ENCODE data around the gene PLSCR1.
"Not testable (repeated sequence)": the region's sequence is repeated elsewhere in the genome, so short reads cannot be mapped to it uniquely, and the experiment has no call there.

The PLSCR1 gene

GRCh38 chr3:146511402-146512134 lies 32.8 kb downstream of the PLSCR1 start:
- Mint-ChIP-seq H3K27ac (no peak overlapping the region), H3K9me3 (no peaks in the 10 kb centered on the region), H3K4me3 (no peak overlapping the region), H3K36me3 (ENCODE audit: low read depth) (peaks cover 40% of the 10 kb centered on the region), H3K27me3 (no peaks in the 10 kb centered on the region), H3K4me1 (ENCODE audit: low read depth) (peaks cover 22% of the 10 kb centered on the region)
- no peak for DNase-seq

GRCh38 chr3:146507331-146508120 lies 36.9 kb downstream of the PLSCR1 start:
- Mint-ChIP-seq H3K4me1 (ENCODE audit: low read depth) (peaks cover 12% of the 10 kb centered on the region), H3K36me3 (ENCODE audit: low read depth) (peaks cover 11% of the 10 kb centered on the region), H3K27me3 (no peaks in the 10 kb centered on the region), H3K9me3 (no peaks in the 10 kb centered on the region), H3K27ac (no peak overlapping the region), H3K4me3 (no peak overlapping the region)
- DNase-seq = no peak

- Mint-ChIP-seq H3K27me3 (no peaks in the 10 kb centered on the region), H3K4me1 (ENCODE audit: low read depth) (peaks cover 21% of the 10 kb centered on the region), H3K4me3 (no peak overlapping the region), H3K27ac (no peak overlapping the region), H3K9me3 (no peaks in the 10 kb centered on the region), H3K36me3 (ENCODE audit: low read depth) (no peaks in the 10 kb centered on the region)
- no peak for DNase-seq
Measured at GRCh38 chr3:146505516-146505915, 38.9 kb downstream of the PLSCR1 start.

- H3K9me3 Mint-ChIP-seq = no peaks in the 10 kb centered on the region
- no peak overlapping the region for H3K4me3 Mint-ChIP-seq
- no peaks in the 10 kb centered on the region for H3K27me3 Mint-ChIP-seq
- H3K4me1 Mint-ChIP-seq (ENCODE audit: low read depth) = peaks cover 21% of the 10 kb centered on the region
- H3K36me3 Mint-ChIP-seq (ENCODE audit: low read depth) = no peaks in the 10 kb centered on the region
- H3K27ac Mint-ChIP-seq = no peak overlapping the region
- DNase-seq = no peak
Measured at GRCh38 chr3:146504498-146505197, 39.8 kb downstream of the PLSCR1 start.

GRCh38 chr3:146503461-146504202 lies 40.8 kb downstream of the PLSCR1 start:
- DNase-seq = no peak
- Mint-ChIP-seq H3K9me3 (no peaks in the 10 kb centered on the region), H3K4me3 (no peak overlapping the region), H3K27ac (no peak overlapping the region), H3K27me3 (no peaks in the 10 kb centered on the region), H3K4me1 (ENCODE audit: low read depth) (peaks cover 21% of the 10 kb centered on the region), H3K36me3 (ENCODE audit: low read depth) (no peaks in the 10 kb centered on the region)

- Mint-ChIP-seq H3K9me3 (no peaks in the 10 kb centered on the region), H3K27ac (no peak overlapping the region), H3K36me3 (ENCODE audit: low read depth) (no peaks in the 10 kb centered on the region)
Measured at GRCh38 chr3:146502887-146503460, 41.4 kb downstream of the PLSCR1 start.

GRCh38 chr3:146501752-146502151 lies 42.7 kb downstream of the PLSCR1 start:
- Mint-ChIP-seq H3K4me3 (no peak overlapping the region), H3K4me1 (ENCODE audit: low read depth) (peaks cover 30% of the 10 kb centered on the region), H3K27ac (no peak overlapping the region), H3K36me3 (ENCODE audit: low read depth) (no peaks in the 10 kb centered on the region), H3K27me3 (no peaks in the 10 kb centered on the region), H3K9me3 (no peaks in the 10 kb centered on the region)
- DNase-seq = no peak

More at GRCh38 chr3:146502887-146503460, 41.4 kb downstream of the PLSCR1 start:
- no peak overlapping the region for H3K4me3 Mint-ChIP-seq
- no peak for DNase-seq
- H3K27me3 Mint-ChIP-seq = no peaks in the 10 kb centered on the region
- peaks cover 26% of the 10 kb centered on the region for H3K4me1 Mint-ChIP-seq (ENCODE audit: low read depth)

- Mint-ChIP-seq H3K27me3 (no peaks in the 10 kb centered on the region), H3K4me1 (ENCODE audit: low read depth) (peaks cover 36% of the 10 kb centered on the region), H3K27ac (no peak overlapping the region), H3K36me3 (ENCODE audit: low read depth) (no peaks in the 10 kb centered on the region), H3K4me3 (no peak overlapping the region), H3K9me3 (peaks cover 2% of the 10 kb centered on the region)
- DNase-seq = no peak
Measured at GRCh38 chr3:146499701-146500100, 44.7 kb downstream of the PLSCR1 start.

GRCh38 chr3:146498002-146498736 lies 46.2 kb downstream of the PLSCR1 start:
- peak; percentile 42 for DNase-seq
- peaks cover 2% of the 10 kb centered on the region for H3K9me3 Mint-ChIP-seq

GRCh38 chr3:146497145-146497843 lies 47.1 kb downstream of the PLSCR1 start:
- H3K27me3 Mint-ChIP-seq; H3K36me3 Mint-ChIP-seq (ENCODE audit: low read depth); H3K4me3 Mint-ChIP-seq; H3K9me3 Mint-ChIP-seq; H3K27ac Mint-ChIP-seq; DNase-seq: not testable (repeated sequence)
- H3K4me1 Mint-ChIP-seq (ENCODE audit: low read depth) = peaks cover 24% of the 10 kb centered on the region

More at GRCh38 chr3:146498002-146498736, 46.2 kb downstream of the PLSCR1 start:
- H3K36me3 Mint-ChIP-seq (ENCODE audit: low read depth) = no peaks in the 10 kb centered on the region
- no peaks in the 10 kb centered on the region for H3K27me3 Mint-ChIP-seq
- peaks cover 29% of the 10 kb centered on the region for H3K4me1 Mint-ChIP-seq (ENCODE audit: low read depth)
- H3K27ac Mint-ChIP-seq = peak overlapping the region; percentile 24
- H3K4me3 Mint-ChIP-seq = peak overlapping the region; percentile 67

- no peak for DNase-seq
- H3K9me3 Mint-ChIP-seq = peaks cover 10% of the 10 kb centered on the region
- peaks cover 20% of the 10 kb centered on the region for H3K4me1 Mint-ChIP-seq (ENCODE audit: low read depth)
- H3K27me3 Mint-ChIP-seq = peaks cover 13% of the 10 kb centered on the region
- H3K4me3 Mint-ChIP-seq = no peak overlapping the region
- no peak overlapping the region for H3K27ac Mint-ChIP-seq
- no peaks in the 10 kb centered on the region for H3K36me3 Mint-ChIP-seq (ENCODE audit: low read depth)
Measured at GRCh38 chr3:146496726-146497125, 47.7 kb downstream of the PLSCR1 start.

GRCh38 chr3:146496251-146496650 lies 48.2 kb downstream of the PLSCR1 start:
- H3K9me3 Mint-ChIP-seq = peaks cover 11% of the 10 kb centered on the region
- H3K4me3 Mint-ChIP-seq = no peak overlapping the region
- H3K4me1 Mint-ChIP-seq (ENCODE audit: low read depth) = peaks cover 16% of the 10 kb centered on the region
- peaks cover 14% of the 10 kb centered on the region for H3K27me3 Mint-ChIP-seq
- no peak overlapping the region for H3K27ac Mint-ChIP-seq
- no peak for DNase-seq
- no peaks in the 10 kb centered on the region for H3K36me3 Mint-ChIP-seq (ENCODE audit: low read depth)

GRCh38 chr3:146493761-146494160 lies 50.6 kb downstream of the PLSCR1 start:
- H3K36me3 Mint-ChIP-seq (ENCODE audit: low read depth) = no peaks in the 10 kb centered on the region
- peaks cover 16% of the 10 kb centered on the region for H3K4me1 Mint-ChIP-seq (ENCODE audit: low read depth)
- H3K9me3 Mint-ChIP-seq = peaks cover 14% of the 10 kb centered on the region
- H3K27ac Mint-ChIP-seq = no peak overlapping the region
- no peak overlapping the region for H3K4me3 Mint-ChIP-seq
- H3K27me3 Mint-ChIP-seq = peaks cover 20% of the 10 kb centered on the region
- no peak for DNase-seq
